ENCODE measurements around the gene EFCAB12. TPM values are rescaled to one million over a fixed set of nuclear protein-coding genes. Genes with fewer than 3 reads are reported as not detected.

Gene EFCAB12
- total RNA-seq, 1 donor from 2014 or later = 0.13 TPM

DNA sequence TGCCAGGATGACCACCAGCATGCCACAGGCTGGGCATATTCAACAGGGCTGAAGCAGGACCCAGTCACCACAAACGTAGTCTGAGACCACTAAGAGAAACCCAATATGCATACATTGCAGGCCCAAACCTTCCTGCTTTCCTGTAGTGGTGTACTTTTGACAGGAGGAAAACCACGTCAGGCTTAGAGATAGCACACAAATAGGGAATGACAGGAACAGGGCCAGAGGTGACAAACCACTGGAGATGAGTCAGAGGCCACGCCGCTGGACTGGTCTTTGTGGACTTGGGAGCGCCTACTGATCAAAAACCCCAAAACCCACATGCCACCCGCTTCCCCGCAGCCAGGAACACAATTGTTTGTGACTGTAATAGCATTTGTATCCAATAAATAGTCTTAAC is 3.6 kb upstream of the EFCAB12 start:
- Histone ChIP-seq H3K4me1 (peaks cover 10% of the 10 kb centered on the region), H3K27me3 (peaks cover 13% of the 10 kb centered on the region), H3K79me2 (ENCODE audit: low read depth) (peaks cover 19% of the 10 kb centered on the region), H3K9me3 (ENCODE audit: low read depth) (no peaks in the 10 kb centered on the region), H3F3A (ENCODE audit: low read depth) (peaks cover 38% of the 10 kb centered on the region), H3K9ac (no peak overlapping the region), H4K20me1 (ENCODE audit: low read depth) (no peaks in the 10 kb centered on the region), H3K4me2 (no peak overlapping the region), H2AFZ (replicated peaks) (no peak overlapping the region), H3K4me3 (no peak overlapping the region), H3K27ac (no peak overlapping the region), H3K36me3 (peaks cover 21% of the 10 kb centered on the region)
- no peak for DNase-seq (ENCODE audit: low spot score)
- peaks cover 27% of the 10 kb centered on the region for H3K36me3 Mint-ChIP-seq
- H3K27me3 Mint-ChIP-seq (ENCODE audit: insufficient read depth, low read depth) = peaks cover 7% of the 10 kb centered on the region
- TF ChIP-seq EZH2phosphoT487 (IDR thresholded peaks at IDR 0.05) (no peak), EZH2 (IDR thresholded peaks at IDR 0.05) (no peak), CTCF (IDR thresholded peaks at IDR 0.05) (no peak)
- no peak overlapping the region for H3K4me3 Mint-ChIP-seq
- peaks cover 35% of the 10 kb centered on the region for H3K4me1 Mint-ChIP-seq
- no peaks in the 10 kb centered on the region for H3K9me3 Mint-ChIP-seq
- H3K27ac Mint-ChIP-seq = no peak overlapping the region

DNA sequence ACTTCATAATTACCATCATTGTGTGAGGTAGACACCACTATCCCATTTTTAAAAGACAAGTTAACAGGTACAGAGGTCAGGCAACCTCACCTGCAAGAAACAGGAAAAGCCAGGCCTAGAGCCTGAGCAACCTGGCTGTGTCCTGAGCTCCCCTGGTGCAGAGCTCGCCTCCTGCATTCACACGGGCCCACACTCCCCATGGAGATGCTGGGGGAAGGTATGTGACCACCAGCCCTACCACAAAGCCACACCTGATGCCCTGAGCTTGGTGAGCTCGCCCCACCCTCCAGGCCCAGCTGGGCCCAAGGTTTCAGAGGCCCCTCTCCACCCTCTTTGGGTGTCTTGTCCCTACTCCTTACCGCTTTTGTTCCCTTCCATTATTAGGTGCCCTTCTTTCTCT is 1.2 kb upstream of the EFCAB12 start:
- H3K9me3 Mint-ChIP-seq = no peaks in the 10 kb centered on the region
- H3K27ac Mint-ChIP-seq = no peak overlapping the region
- Histone ChIP-seq H2AFZ (replicated peaks) (no peak overlapping the region), H3K36me3 (peaks cover 16% of the 10 kb centered on the region), H3K27ac (peak overlapping the region; percentile 23), H3F3A (ENCODE audit: low read depth) (peaks cover 39% of the 10 kb centered on the region), H3K9me3 (ENCODE audit: low read depth) (no peaks in the 10 kb centered on the region), H3K9ac (no peak overlapping the region), H3K27me3 (peaks cover 14% of the 10 kb centered on the region), H3K4me3 (no peak overlapping the region), H3K4me2 (no peak overlapping the region), H3K79me2 (ENCODE audit: low read depth) (no peaks in the 10 kb centered on the region), H3K4me1 (peaks cover 21% of the 10 kb centered on the region), H4K20me1 (ENCODE audit: low read depth) (no peaks in the 10 kb centered on the region)
- H3K4me3 Mint-ChIP-seq = peak overlapping the region; percentile 52
- H3K36me3 Mint-ChIP-seq = peaks cover 20% of the 10 kb centered on the region
- no peak for TF ChIP-seq CTCF (IDR thresholded peaks at IDR 0.05)
- no peak for TF ChIP-seq EZH2phosphoT487 (IDR thresholded peaks at IDR 0.05)
- TF ChIP-seq EZH2 (IDR thresholded peaks at IDR 0.05) = no peak
- no peak for DNase-seq (ENCODE audit: low spot score)
- H3K27me3 Mint-ChIP-seq (ENCODE audit: insufficient read depth, low read depth) = peaks cover 12% of the 10 kb centered on the region
- peaks cover 35% of the 10 kb centered on the region for H3K4me1 Mint-ChIP-seq

- Mint-ChIP-seq H3K36me3 (peaks cover 18% of the 10 kb centered on the region), H3K4me1 (peaks cover 40% of the 10 kb centered on the region), H3K27me3 (ENCODE audit: insufficient read depth, low read depth) (peaks cover 12% of the 10 kb centered on the region), H3K4me3 (peak overlapping the region; percentile 88), H3K9me3 (no peaks in the 10 kb centered on the region), H3K27ac (peak overlapping the region; percentile 95)
- no peak overlapping the region for H3K9ac ChIP-seq
- H3K4me3 ChIP-seq = no peak overlapping the region
- no peaks in the 10 kb centered on the region for H3K79me2 ChIP-seq (ENCODE audit: low read depth)
- no peak for DNase-seq (ENCODE audit: low spot score)
- peaks cover 39% of the 10 kb centered on the region for H3F3A ChIP-seq (ENCODE audit: low read depth)
- peak overlapping the region; percentile 45 for H2AFZ ChIP-seq (replicated peaks)
- H3K9me3 ChIP-seq (ENCODE audit: low read depth) = no peaks in the 10 kb centered on the region
- TF ChIP-seq CTCF (IDR thresholded peaks at IDR 0.05) = no peak
- TF ChIP-seq EZH2phosphoT487 (IDR thresholded peaks at IDR 0.05) = no peak
- TF ChIP-seq EZH2 (IDR thresholded peaks at IDR 0.05) = no peak
- peak overlapping the region; percentile 92 for H3K4me2 ChIP-seq
- H3K4me1 ChIP-seq = peaks cover 26% of the 10 kb centered on the region
- peaks cover 14% of the 10 kb centered on the region for H3K27me3 ChIP-seq
- peaks cover 12% of the 10 kb centered on the region for H3K36me3 ChIP-seq
- no peaks in the 10 kb centered on the region for H4K20me1 ChIP-seq (ENCODE audit: low read depth)
- H3K27ac ChIP-seq = no peak overlapping the region
Measured at GRCh38 chr3:129429080-129429451, 630 bp upstream of the EFCAB12 start.

Measured in neural progenitor cell (in vitro differentiated cells).